Esophagus (tissue), 2 donors: ENCODE measurements around the gene ADCK2. TPM values are rescaled to one million over a fixed set of nuclear protein-coding genes. Genes with fewer than 3 reads are reported as not detected.
"Not testable (repeated sequence)": the region's sequence is repeated elsewhere in the genome, so short reads cannot be mapped to it uniquely, and the experiment has no call there.

Experiments
- H3K27ac ChIP-seq, 2 donors: one replicate each; pipeline ENCODE4 v1.5.1; 2013; ENCODE audit warnings: low read depth in 2 of 2, mild to moderate bottlenecking in 2 of 2, inconsistent platforms in 1 of 2, low read length in 1 of 2, moderate library complexity in 1 of 2
- H3K27me3 ChIP-seq, 2 donors: one replicate each; pipeline ENCODE4 v1.6.1; 2013; ENCODE audit warnings: low read length in 2 of 2, control low read depth in 1 of 2, mild to moderate bottlenecking in 1 of 2; ENCODE audit not compliant: insufficient read depth in 2 of 2, control insufficient read depth in 1 of 2
- H3K36me3 ChIP-seq, 2 donors: one replicate each; pipeline ENCODE4 v1.6.1; 2013; ENCODE audit warnings: low read length in 1 of 2; ENCODE audit not compliant: control insufficient read depth in 2 of 2, insufficient read depth in 2 of 2
- H3K4me1 ChIP-seq, 2 donors: one replicate each; pipeline ENCODE4 v1.6.1; 2013; ENCODE audit warnings: low read length in 1 of 2; ENCODE audit not compliant: control insufficient read depth in 2 of 2, insufficient read depth in 2 of 2
- H3K4me3 ChIP-seq, 2 donors: one replicate each; pipeline ENCODE4 v1.5.1; 2013; ENCODE audit warnings: low read length in 2 of 2, mild to moderate bottlenecking in 2 of 2, low read depth in 1 of 2, moderate library complexity in 1 of 2
- H3K9me3 ChIP-seq, 2 donors: one replicate each; pipeline ENCODE4 v1.6.1; 2013; ENCODE audit warnings: mild to moderate bottlenecking in 2 of 2, low read depth in 1 of 2, low read length in 1 of 2, moderate library complexity in 1 of 2; ENCODE audit not compliant: control insufficient read depth in 2 of 2, insufficient read depth in 1 of 2
- WGBS, 2 donors: extraction: QIAGEN DNeasy Blood & Tissue Kit; methylation state at CpG; one replicate each; pipeline ENCODE4 v1.1.7; 2013; 5-methylcytosine and 5-hydroxymethylcytosine counted together
- polyA plus RNA-seq, 2 donors: library from polyadenylated mRNA; stranded (reverse); fragments of 200-250 nt; gene quantifications; one replicate each; pipeline ENCODE4 v1.2.3, GENCODE V29; 2013
- donor health status: healthy with polysubstance abuse.
- donor health status: Bipolar disorder and iron deficiency.

The ADCK2 gene
- polyA plus RNA-seq, 2 donors, result 9.2 to 14.8 TPM

DNA sequence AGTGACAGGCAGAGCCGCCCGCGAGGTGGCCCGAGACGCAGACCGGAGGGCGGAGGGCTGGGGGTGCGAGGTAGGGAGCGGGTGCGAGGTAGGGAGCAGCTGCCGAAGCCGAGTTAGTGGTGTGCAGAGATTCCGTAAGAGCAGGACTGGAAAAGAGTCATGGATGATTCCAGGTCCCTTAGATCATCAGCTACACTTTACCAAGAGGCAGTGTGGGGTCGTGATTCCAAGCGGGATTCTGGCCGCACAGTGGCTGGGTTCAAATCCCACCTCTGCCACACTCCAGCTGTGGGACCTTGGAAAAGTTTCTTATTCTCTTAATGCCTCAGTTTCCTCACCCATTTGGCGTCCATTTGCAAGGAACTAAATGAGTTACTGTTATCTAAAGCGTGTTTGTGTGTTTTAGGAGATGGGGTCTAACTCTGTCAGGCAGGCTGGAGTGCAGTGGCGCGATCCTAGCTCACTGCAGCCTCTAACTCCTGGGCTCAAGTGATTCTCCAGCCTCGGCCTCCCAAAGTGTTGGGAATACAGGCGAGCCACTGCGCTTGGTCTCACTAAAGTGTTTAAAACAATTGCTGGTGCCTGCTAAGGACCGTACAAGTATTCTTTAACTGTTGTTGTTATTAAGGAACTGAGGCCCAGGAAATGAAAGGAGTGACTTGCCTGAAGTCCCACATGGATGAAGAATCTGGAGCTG, 24.9 kb downstream of the ADCK2 start:
- H3K4me1 ChIP-seq, result peaks cover 2 to 9% of the 10 kb centered on the region in 2 donors
- H3K36me3 ChIP-seq, result no peaks in the 10 kb centered on the region
- peak overlapping the region; percentile 97 for H3K27ac ChIP-seq
- 27 to 28% methylated on average over 22 to 24 of the region's 24 CpGs for WGBS, 2 donors
- no peaks in the 10 kb centered on the region for H3K9me3 ChIP-seq
- peak overlapping the region; percentile 93 to 96 for H3K4me3 ChIP-seq
- no peaks in the 10 kb centered on the region for H3K27me3 ChIP-seq

DNA sequence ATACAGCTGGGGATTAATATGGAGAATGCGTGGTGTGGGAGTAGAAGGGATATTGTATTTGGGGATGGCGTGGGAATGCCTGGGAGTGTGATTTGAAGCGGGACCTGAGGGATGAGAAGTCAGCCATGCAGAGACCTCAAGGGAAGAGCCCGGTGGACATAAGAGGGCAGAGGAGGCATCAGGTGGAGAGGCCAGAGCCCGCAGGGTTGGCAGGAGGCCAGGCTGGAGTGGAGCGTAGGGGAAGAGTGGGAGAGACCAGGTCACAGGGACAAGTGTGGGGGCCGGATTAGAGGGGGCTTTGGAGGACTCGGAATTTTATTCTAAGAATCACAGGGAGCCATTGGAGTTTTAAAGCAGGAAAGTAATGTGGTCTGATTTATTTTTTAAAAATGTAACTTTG, 25.7 kb downstream of the ADCK2 start:
- 86% methylated on average over 8 of the region's 8 CpGs for WGBS, 2 donors
- H3K27ac ChIP-seq, result no peak overlapping the region
- no peak overlapping the region for H3K4me3 ChIP-seq
- no peaks in the 10 kb centered on the region for H3K36me3 ChIP-seq
- H3K27me3 ChIP-seq, result no peaks in the 10 kb centered on the region
- H3K4me1 ChIP-seq, result peaks cover 2 to 9% of the 10 kb centered on the region in 2 donors
- no peaks in the 10 kb centered on the region for H3K9me3 ChIP-seq

GRCh38 chr7:140702774-140703173, 30.0 kb downstream of the ADCK2 start:
- 90 to 94% methylated on average over 10 of the region's 10 CpGs for WGBS, 2 donors
- Histone ChIP-seq H3K27ac (no peak overlapping the region), H3K4me1 (peaks cover 2 to 3% of the 10 kb centered on the region in 2 donors), H3K9me3 (no peaks in the 10 kb centered on the region), H3K27me3 (no peaks in the 10 kb centered on the region), H3K4me3 (no peak overlapping the region), H3K36me3 (peaks cover 0 to 8% of the 10 kb centered on the region in 2 donors)

- Histone ChIP-seq H3K27ac (no peak overlapping the region), H3K27me3 (no peaks in the 10 kb centered on the region), H3K36me3 (peaks cover 0 to 8% of the 10 kb centered on the region in 2 donors), H3K4me1 (no peaks in the 10 kb centered on the region), H3K9me3 (no peaks in the 10 kb centered on the region), H3K4me3 (no peak overlapping the region)
- whole genome bisulfite sequencing, 2 donors, result 96 to 97% methylated on average over 2 of the region's 2 CpGs
Observed at GRCh38 chr7:140704205-140704604, 31.5 kb downstream of the ADCK2 start.

DNA sequence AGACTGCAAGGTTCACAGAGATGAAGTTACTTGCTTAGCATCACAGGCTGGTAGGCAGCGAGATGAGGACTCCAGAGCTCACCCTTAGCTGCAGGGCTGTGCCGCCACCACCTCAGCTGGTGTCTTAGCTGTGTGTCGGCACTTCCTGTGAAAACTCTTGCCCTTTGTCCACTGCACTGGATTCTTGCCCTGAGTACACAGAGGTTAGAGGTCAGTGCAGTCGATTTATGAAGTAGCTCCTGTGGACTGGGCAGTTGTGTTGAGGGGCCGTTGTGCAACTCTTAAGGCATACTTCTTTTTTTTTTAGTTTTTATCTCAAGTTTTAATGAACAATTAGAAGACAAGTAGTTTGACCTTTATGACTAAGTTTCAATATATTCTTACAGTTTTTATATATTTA, 34.4 kb downstream of the ADCK2 start:
- no peak overlapping the region for H3K27ac ChIP-seq
- peaks cover 0 to 8% of the 10 kb centered on the region in 2 donors for H3K36me3 ChIP-seq
- WGBS, 2 donors, result 92 to 95% methylated on average over 5 of the region's 5 CpGs
- no peaks in the 10 kb centered on the region for H3K4me1 ChIP-seq
- no peak overlapping the region for H3K4me3 ChIP-seq
- no peaks in the 10 kb centered on the region for H3K27me3 ChIP-seq
- no peaks in the 10 kb centered on the region for H3K9me3 ChIP-seq

DNA sequence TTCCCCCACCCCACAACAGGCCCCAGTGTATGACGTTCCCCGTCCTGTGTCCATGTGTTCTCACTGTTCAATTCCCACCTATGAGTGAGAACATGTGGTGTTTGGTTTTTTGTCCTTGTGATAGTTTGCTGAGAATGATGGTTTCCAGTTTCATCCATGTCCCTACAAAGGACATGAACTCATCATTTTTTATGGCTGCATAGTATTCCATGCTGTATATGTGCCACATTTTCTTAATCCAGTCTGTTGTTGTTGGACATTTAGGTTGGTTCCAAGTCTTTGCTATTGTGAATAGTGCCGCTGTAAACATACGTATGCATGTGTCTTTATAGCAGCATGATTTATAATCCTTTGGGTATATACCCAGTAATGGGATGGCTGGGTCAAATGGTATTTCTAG, 36.0 kb downstream of the ADCK2 start:
- H3K27me3 ChIP-seq, H3K27ac ChIP-seq, H3K36me3 ChIP-seq, H3K4me1 ChIP-seq, H3K9me3 ChIP-seq, H3K4me3 ChIP-seq: not testable (repeated sequence)
- WGBS, 2 donors, result 95 to 97% methylated on average over 4 of the region's 4 CpGs

GRCh38 chr7:140712392-140712791, 39.6 kb downstream of the ADCK2 start:
- H3K4me3 ChIP-seq, H3K36me3 ChIP-seq, H3K9me3 ChIP-seq, H3K4me1 ChIP-seq, H3K27ac ChIP-seq, H3K27me3 ChIP-seq: not testable (repeated sequence)

- H3K36me3 ChIP-seq, result no peaks in the 10 kb centered on the region
- H3K27me3 ChIP-seq, result no peaks in the 10 kb centered on the region
- no peak overlapping the region for H3K27ac ChIP-seq
- no peaks in the 10 kb centered on the region for H3K9me3 ChIP-seq
- 91 to 96% methylated on average over 10 of the region's 10 CpGs for WGBS, 2 donors
- H3K4me3 ChIP-seq, result no peak overlapping the region
- no peaks in the 10 kb centered on the region for H3K4me1 ChIP-seq
Observed at GRCh38 chr7:140714331-140715040, 41.7 kb downstream of the ADCK2 start.

DNA sequence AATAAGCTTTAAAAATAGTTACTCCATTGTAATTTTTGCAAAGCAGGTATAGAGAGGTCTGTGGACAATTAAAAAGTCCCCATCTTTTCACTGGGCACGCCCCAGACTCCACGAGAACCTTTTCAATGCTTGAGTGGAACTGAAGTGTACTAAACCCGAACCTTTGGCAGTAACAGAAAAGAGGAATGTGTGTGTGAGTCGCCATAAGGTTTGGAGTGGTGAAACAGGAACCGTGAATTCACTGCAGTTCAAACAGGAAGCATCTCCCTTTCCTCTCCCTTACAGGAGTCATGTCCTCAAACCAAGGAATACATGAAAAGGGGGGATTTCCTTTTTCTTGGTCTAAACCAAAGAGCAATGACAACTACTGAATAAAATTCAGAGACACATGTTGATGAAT, 47.0 kb downstream of the ADCK2 start:
- H3K36me3 ChIP-seq, result peaks cover 2% of the 10 kb centered on the region in 2 donors
- H3K4me1 ChIP-seq, result no peaks in the 10 kb centered on the region
- H3K4me3 ChIP-seq, result no peak overlapping the region
- no peaks in the 10 kb centered on the region for H3K27me3 ChIP-seq
- WGBS, 2 donors, result 44 to 63% methylated on average over 5 of the region's 5 CpGs
- no peak overlapping the region for H3K27ac ChIP-seq
- no peaks in the 10 kb centered on the region for H3K9me3 ChIP-seq

DNA sequence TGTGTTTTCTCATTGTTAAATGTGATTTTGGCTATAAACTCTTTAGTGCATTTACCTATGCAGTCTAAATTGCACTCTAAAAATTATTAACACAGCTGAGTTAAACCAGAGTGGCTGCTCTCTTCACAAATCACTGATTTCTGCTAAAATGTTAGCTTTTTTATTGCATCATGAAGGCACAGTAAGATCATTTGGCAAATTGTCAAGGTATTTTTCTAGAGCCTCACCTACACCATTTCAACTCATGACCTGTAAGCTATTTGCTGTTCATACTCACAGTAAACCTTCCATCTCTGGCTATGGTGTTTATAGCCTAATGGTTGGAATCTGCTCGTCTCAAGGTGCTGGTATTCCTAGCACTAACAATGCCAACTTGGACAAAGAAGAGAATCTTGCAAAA, 49.5 kb downstream of the ADCK2 start:
- WGBS, 2 donors, result 94 to 96% methylated on average over 1 of the region's 1 CpG
- Histone ChIP-seq H3K4me1 (no peaks in the 10 kb centered on the region), H3K36me3 (peaks cover 2 to 6% of the 10 kb centered on the region in 2 donors), H3K27ac (no peak overlapping the region), H3K9me3 (no peaks in the 10 kb centered on the region), H3K27me3 (no peaks in the 10 kb centered on the region), H3K4me3 (no peak overlapping the region)
